Measurements from ENCODE around the gene LRRC27. TPM values are rescaled to one million over a fixed set of nuclear protein-coding genes. Genes with fewer than 3 reads are reported as not detected.

LRRC27 gene
- total RNA-seq, 1 experiment from 2014 or later, result 4.1 TPM

DNA sequence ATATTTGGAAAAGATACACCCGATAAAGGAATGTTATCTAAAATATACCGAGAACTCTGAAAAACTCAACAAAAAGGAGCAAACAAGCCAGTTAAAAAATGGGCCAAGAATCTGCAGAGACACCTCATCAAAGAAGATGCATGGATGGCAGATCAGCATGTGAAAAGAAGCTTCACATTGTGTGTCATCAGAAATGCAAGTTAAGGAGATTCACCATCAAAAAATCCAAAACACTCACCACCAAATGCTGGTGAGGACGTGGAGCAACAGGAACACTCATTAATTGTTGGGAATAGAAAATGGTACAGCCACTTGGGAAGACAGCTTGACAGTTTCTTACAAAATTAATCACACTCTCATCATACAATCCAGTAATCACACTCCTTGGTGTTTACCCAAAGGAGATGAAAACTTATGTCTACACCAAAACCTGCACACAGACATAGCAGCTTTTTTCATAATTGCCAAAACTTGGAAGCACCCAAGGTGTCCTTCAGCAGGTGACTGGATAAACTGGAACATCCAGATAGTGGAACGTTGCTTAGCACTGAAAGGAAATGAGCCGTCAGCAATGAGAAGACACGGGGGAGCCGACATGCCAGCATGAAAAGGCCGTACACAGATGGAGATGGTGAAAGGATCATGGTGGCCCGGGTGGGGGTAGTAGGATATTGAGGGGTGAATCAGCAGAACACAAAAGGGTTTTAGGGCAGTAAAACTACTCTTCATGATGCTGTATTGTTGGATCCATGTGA is 37.1 kb downstream of the LRRC27 start (continued):
- TF ChIP-seq, protein P1, sequence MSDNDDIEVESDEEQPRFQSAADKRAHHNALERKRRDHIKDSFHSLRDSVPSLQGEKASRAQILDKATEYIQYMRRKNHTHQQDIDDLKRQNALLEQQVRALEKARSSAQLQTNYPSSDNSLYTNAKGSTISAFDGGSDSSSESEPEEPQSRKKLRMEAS (IDR thresholded peaks at IDR 0.05), result no peak
- TF ChIP-seq CTCF (IDR thresholded peaks at IDR 0.05 in 2 of 3, conservative IDR thresholded peaks at IDR 0.05 in 1 of 3; ENCODE audit: borderline replicate concordance in 1 of 3, insufficient read depth in 1 of 3, low read depth in 2 of 3, low read length in 2 of 3) (no peak), ATF3 (IDR thresholded peaks at IDR 0.05) (no peak), SP1 (IDR thresholded peaks at IDR 0.05; ENCODE audit: low read depth) (no peak), RAD21 (IDR thresholded peaks at IDR 0.05; ENCODE audit: low read depth) (no peak), SRF (IDR thresholded peaks at IDR 0.05; ENCODE audit: low read depth) (no peak), SIN3A (IDR thresholded peaks at IDR 0.05; ENCODE audit: low read depth) (no peak), CEBPB (IDR thresholded peaks at IDR 0.05; ENCODE audit: low read depth) (no peak), CBX3 (IDR thresholded peaks at IDR 0.05; ENCODE audit: low read depth) (no peak), POLR2AphosphoS5 (IDR thresholded peaks at IDR 0.05; ENCODE audit: low read depth, low read length) (no peak), FOSL1 (IDR thresholded peaks at IDR 0.05; ENCODE audit: low read depth) (no peak), YY1 (IDR thresholded peaks at IDR 0.05; ENCODE audit: extremely low read depth, insufficient replicate concordance, low read depth, low read length) (no peak)

DNA sequence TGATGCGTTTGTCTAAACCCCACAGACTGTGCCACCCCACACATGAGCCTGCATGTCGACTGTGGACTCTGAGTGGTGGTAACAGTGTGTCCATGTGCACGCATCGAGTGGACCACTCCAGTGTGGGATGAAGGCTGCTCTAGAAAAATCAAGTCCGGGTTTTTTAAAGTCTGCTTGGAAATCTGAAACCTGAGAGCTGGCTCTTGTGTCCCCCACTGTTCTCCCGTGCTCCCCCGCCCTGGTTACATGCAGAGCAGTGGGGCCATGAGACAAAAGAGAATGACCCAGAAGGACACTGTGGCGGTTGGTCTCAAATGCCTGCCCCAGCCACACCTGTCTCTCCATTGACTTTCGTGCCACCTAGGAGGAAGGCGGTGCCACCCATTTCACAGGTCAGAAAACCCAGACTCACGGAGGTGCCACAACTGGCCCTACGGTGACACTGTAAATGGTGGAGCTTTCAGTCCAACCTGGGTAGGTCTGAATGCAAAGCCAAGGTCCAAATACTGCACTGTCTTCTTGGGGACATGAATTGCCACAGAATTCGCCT is 37.7 kb downstream of the LRRC27 start:
- no peak overlapping the region for H3K27ac ChIP-seq (ENCODE audit: low read depth, low read length)
- no peaks in the 10 kb centered on the region for H3K79me2 ChIP-seq (ENCODE audit: insufficient read depth, low read length)
- POLR2A ChIA-PET, result no interaction called here
- H3K36me3 ChIP-seq (ENCODE audit: control insufficient read depth in 1 of 2, insufficient read depth in 2 of 2, low read length in 2 of 2), result no peaks in the 10 kb centered on the region
- no peak overlapping the region for H3K9ac ChIP-seq (ENCODE audit: low read length)
- no peak for DNase-seq (ENCODE audit: low read depth, low spot score)
- intact Hi-C loops (cut with micrococcal nuclease), result no loop called here
- H3K4me3 ChIP-seq (replicated peaks in 1 of 2; ENCODE audit: low read depth in 1 of 2, low read length in 2 of 2), result no peak overlapping the region
- no peaks in the 10 kb centered on the region for H3K27me3 ChIP-seq (ENCODE audit: insufficient read depth, low read length)
- H3K9me2 ChIP-seq (ENCODE audit: insufficient read depth), result no peaks in the 10 kb centered on the region
- CTCF ChIA-PET, result no interaction called here
- no peak for ATAC-seq
- RAD21 ChIA-PET (ENCODE audit: low non-redundant PET in 1 of 2, low total read pairs in 2 of 2, uncharacterized antibody in 2 of 2, unreplicated experiment in 2 of 2), result no interaction called here
- H3K4me2 ChIP-seq (ENCODE audit: low read length), result no peak overlapping the region
- BruUV-seq (replicated peaks), result no TSS peak
- no peak overlapping the region for H2AFZ ChIP-seq (ENCODE audit: low read depth, low read length, poor library complexity, severe bottlenecking)
- H3K4me1 ChIP-seq (ENCODE audit: control insufficient read depth in 1 of 2, insufficient read depth in 2 of 2, low read length in 2 of 2), result peaks cover 3 to 6% of the 10 kb centered on the region in 2 experiments; a peak in 3 of 4 replicates
- no peaks in the 10 kb centered on the region for H4K20me1 ChIP-seq (ENCODE audit: insufficient read depth)
- no peaks in the 10 kb centered on the region for H3K9me3 ChIP-seq (ENCODE audit: control insufficient read depth in 1 of 2, insufficient read depth in 1 of 2, low read depth in 1 of 2, low read length in 2 of 2)
- TF ChIP-seq SIN3A (IDR thresholded peaks at IDR 0.05; ENCODE audit: low read depth) (no peak), ATF3 (IDR thresholded peaks at IDR 0.05) (no peak), EGR1 (IDR thresholded peaks at IDR 0.05; ENCODE audit: low read depth) (no peak), ELF1 (IDR thresholded peaks at IDR 0.05; ENCODE audit: borderline replicate concordance, low read depth) (no peak), REST (IDR thresholded peaks at IDR 0.05; ENCODE audit: low read depth) (no peak), POLR2AphosphoS5 (IDR thresholded peaks at IDR 0.05; ENCODE audit: low read depth, low read length) (no peak), CTCF (IDR thresholded peaks at IDR 0.05 in 2 of 3, conservative IDR thresholded peaks at IDR 0.05 in 1 of 3; ENCODE audit: borderline replicate concordance in 1 of 3, insufficient read depth in 1 of 3, low read depth in 2 of 3, low read length in 2 of 3) (no peak)
